ENCODE measurements around the gene C3orf80.

- TF ChIP-seq EZH2 (optimal IDR thresholded peaks at IDR 0.05; ENCODE audit: low read depth, low read length) (no peak), CTCF (IDR thresholded peaks at IDR 0.05; ENCODE audit: low read length) (no peak)
Measured at GRCh38 chr3:160180581-160181216, 44.5 kb upstream of the C3orf80 start.

Data from MM.1S (cell line).